Ovary (tissue), 9 donors: ENCODE measurements around the gene SETBP1. TPM values are rescaled to one million over a fixed set of nuclear protein-coding genes. Genes with fewer than 3 reads are reported as not detected.

Source experiments
- DNase-seq, 5 donors: peaks; one replicate each; pipeline ENCODE4 v3.0.0-alpha.2; 2019 to 2020
- H3K27ac ChIP-seq, 2 donors: fragments of 200-600 bp; one replicate each; pipeline versions ENCODE4 v1.5.1 to v1.8.0; 2019 to 2022
- H3K27me3 ChIP-seq: fragments of 200-600 bp; one replicate; pipeline ENCODE4 v1.8.0; 2022
- H3K36me3 ChIP-seq: fragments of 200-600 bp; sonication (generic); one replicate; pipeline ENCODE4 v1.5.1; 2019
- H3K4me1 ChIP-seq: one replicate; pipeline ENCODE4 v1.8.1; 2013; ENCODE audit warnings: mild to moderate bottlenecking, moderate library complexity; ENCODE audit not compliant: insufficient read depth
- H3K4me3 ChIP-seq: fragments of 200-600 bp; sonication (generic); one replicate; pipeline ENCODE4 v1.5.1; 2017
- H3K9me3 ChIP-seq, 2 donors: fragments of 200-600 bp in 1 of 2; sonication (generic) in 1 of 2; one replicate each; pipeline versions ENCODE4 v1.5.1 to v1.8.1; 2013 to 2019; ENCODE audit warnings: mild to moderate bottlenecking in 1 of 2, moderate library complexity in 1 of 2
- EP300 ChIP-seq: sonication (generic); formaldehyde crosslinking; IDR thresholded peaks from one replicate; pipeline ENCODE4 v1.6.1; 2017; ENCODE audit warnings: antibody characterized with exemption
- POLR2A ChIP-seq: fragments of 450-650 bp; IDR thresholded peaks from one replicate; pipeline ENCODE4 v1.6.1; 2017; ENCODE audit warnings: antibody characterized with exemption, mild to moderate bottlenecking, moderate library complexity
- WGBS, 3 donors: extraction: QIAGEN DNeasy Blood & Tissue Kit in 1 of 3; methylation state at CpG; one replicate each; pipeline versions ENCODE4 v1.1.5 to v1.1.7; 2013 to 2017; 5-methylcytosine and 5-hydroxymethylcytosine counted together
- intact Hi-C, 4 donors: fragments of 100-400 bp; cut with DNase I; formaldehyde crosslinking; loops; one replicate each; pipeline versions ENCODE4 v1.11.0 to v1.15.1; 2022 to 2023
- polyA plus RNA-seq, 2 donors: library from polyadenylated mRNA; stranded (reverse); fragments of 200-250 nt in 1 of 2; fragments of 350-450 nt in 1 of 2; fragmentation: Illumina TruSeq in 1 of 2; extraction: RNeasy Lipid Tissue Mini Kit (QIAGEN cat#74804) in 1 of 2; gene quantifications; one replicate each; pipeline ENCODE4 v1.2.3, GENCODE V29; 2013 to 2014
- total RNA-seq, 7 donors: library from RNA; depleted of rRNA in 2 of 7; stranded (reverse); fragments of >200 nt in 2 of 7; fragmentation: NEBNext Ultra II Directional in 3 of 7; extraction: Animal tissue kit (Norgen Biotek cat#: 25700) in 3 of 7; gene quantifications; one replicate each; pipeline versions ENCODE4 v1.1.0 to v1.2.4, GENCODE V29; 2016 to 2023
- TF ChIP-seq, protein P1 (sequence below), 3 donors: fragments of 450-650 bp in 2 of 3; fragments of 200-600 bp in 1 of 3; IDR thresholded peaks; one replicate each; pipeline versions ENCODE4 v1.5.1 to v1.8.0; 2016 to 2022; ENCODE audit warnings: antibody characterized with exemption in 3 of 3, mild to moderate bottlenecking in 1 of 3
- donor health status: DM: no; HTN: no; CAD: no; lungs with moderate emphysema.
- donor health status: DM: no; HTN: no; CAD: no.
- donor health status: Bipolar disorder and iron deficiency.
- donor health status: DM: yes; HTN: yes; CAD: no.
- donor health status: DM: no; HTN: no; CAD: no.
- donor health status: DM: yes; HTN: yes; CAD: no.

The SETBP1 gene
- total and polyA plus RNA-seq, 9 donors: 7.8 to 53.7 (median 28.4) TPM

DNA sequence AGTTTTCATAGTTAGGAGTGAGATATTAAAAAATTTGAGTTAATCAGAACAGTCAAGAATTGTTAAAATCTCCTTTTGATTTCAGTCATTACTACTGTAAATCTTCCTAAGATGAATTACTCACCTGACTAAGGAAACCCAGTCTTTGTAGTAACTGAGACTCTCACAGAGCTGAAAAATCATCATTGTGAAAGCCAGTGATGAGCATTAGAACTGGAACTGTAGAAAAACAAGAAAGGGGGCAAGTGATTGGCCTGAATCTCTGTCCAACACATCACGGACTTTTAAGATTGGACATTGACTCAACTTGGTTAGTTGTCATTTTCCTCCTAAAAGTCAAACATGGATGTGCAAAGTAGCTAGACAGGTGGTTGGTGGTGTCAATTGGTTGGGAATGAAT lies 21.9 kb downstream of the SETBP1 start:
- H3K9me3 ChIP-seq: no peaks in the 10 kb centered on the region
- intact Hi-C loops: loop anchor here in 1 of 4 donors (10.0 kb wide), 1 partner anchor 82 kb away; no protein-coding TSS in a partner anchor
- no peak overlapping the region for H3K4me3 ChIP-seq
- H3K4me1 ChIP-seq: peaks cover 16% of the 10 kb centered on the region
- TF ChIP-seq POLR2A: no peak
- TF ChIP-seq, protein P1, sequence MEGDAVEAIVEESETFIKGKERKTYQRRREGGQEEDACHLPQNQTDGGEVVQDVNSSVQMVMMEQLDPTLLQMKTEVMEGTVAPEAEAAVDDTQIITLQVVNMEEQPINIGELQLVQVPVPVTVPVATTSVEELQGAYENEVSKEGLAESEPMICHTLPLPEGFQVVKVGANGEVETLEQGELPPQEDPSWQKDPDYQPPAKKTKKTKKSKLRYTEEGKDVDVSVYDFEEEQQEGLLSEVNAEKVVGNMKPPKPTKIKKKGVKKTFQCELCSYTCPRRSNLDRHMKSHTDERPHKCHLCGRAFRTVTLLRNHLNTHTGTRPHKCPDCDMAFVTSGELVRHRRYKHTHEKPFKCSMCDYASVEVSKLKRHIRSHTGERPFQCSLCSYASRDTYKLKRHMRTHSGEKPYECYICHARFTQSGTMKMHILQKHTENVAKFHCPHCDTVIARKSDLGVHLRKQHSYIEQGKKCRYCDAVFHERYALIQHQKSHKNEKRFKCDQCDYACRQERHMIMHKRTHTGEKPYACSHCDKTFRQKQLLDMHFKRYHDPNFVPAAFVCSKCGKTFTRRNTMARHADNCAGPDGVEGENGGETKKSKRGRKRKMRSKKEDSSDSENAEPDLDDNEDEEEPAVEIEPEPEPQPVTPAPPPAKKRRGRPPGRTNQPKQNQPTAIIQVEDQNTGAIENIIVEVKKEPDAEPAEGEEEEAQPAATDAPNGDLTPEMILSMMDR (IDR thresholded peaks at IDR 0.05): no peak
- no peak for TF ChIP-seq EP300
- WGBS, 3 donors: 93 to 98% (median 97%) methylated on average over 1 of the region's 1 CpG
- no peaks in the 10 kb centered on the region for H3K36me3 ChIP-seq
- no peak for DNase-seq
- H3K27ac ChIP-seq: no peak overlapping the region
- no peaks in the 10 kb centered on the region for H3K27me3 ChIP-seq

DNA sequence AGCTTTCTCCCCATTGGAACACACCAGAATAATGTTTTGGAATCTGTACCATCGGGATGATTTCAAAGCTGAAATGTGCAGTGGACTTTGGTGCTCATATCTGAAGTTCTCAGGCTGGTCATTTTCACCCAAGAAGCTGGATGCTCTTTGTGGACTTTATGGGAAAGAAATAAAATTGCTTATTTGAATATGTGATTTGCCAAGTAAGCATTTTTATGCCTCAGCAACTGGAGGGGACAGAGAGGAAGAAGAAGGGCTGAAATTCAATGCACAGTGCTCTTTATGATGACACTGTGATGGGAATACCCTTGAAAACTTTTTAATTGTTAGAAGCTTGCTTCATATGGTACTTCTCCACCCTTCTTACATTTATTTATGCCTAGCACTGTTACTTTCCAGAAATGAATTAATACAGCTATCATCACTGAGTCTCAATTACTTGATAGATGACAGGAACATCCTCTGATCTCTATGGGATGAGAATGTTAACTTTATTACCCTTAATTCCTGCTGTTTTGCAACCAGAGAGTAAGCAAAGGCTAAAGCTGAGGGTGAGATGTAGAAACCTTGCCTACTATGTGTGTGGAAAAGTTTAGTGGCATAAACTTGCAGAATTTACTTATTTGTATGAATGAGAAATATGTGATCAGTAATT lies 23.6 kb downstream of the SETBP1 start:
- Histone ChIP-seq H3K4me1 (peaks cover 22% of the 10 kb centered on the region), H3K27me3 (no peaks in the 10 kb centered on the region), H3K4me3 (no peak overlapping the region), H3K36me3 (no peaks in the 10 kb centered on the region), H3K9me3 (no peaks in the 10 kb centered on the region), H3K27ac (no peak overlapping the region)
- intact Hi-C loops: loop anchor here in 1 of 4 donors (10.0 kb wide), 1 partner anchor 81 kb away; no protein-coding TSS in a partner anchor
- TF ChIP-seq EP300 (no peak), POLR2A (no peak)
- no peak for DNase-seq
- 80 to 97% (median 92%) methylated on average over 1 of the region's 1 CpG for WGBS, 3 donors

DNA sequence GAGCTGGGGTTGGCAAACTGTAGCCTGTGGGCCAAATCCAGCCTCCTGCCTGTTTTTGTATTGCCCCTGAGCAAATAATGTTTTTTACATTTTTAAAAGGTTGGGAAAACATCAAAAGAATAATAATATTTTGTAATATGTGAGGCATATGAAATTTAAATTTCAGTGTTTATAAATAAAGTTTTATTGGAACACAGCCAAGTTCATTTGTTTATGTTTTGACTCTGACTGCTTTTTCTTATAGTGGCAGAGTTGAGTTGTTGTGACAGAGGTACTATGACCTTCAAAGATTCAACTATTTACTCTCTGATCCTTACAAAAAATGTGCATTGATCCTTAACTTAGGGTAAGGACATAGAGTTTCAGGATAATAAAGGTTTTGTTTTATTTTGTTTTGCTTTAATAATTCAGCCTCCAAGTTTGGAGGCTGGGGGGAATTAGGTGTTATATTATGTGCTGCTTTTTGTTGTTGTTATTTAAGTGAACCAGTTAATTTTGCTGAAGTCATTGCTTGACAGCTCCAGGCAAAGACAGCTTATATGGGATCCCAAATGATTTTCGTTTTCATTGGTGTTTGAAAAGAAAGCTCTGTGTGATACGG lies 24.5 kb downstream of the SETBP1 start:
- TF ChIP-seq, protein P1 (IDR thresholded peaks at IDR 0.05): no peak
- TF ChIP-seq EP300: no peak
- no peak for TF ChIP-seq POLR2A
- Histone ChIP-seq H3K27ac (no peak overlapping the region), H3K9me3 (no peaks in the 10 kb centered on the region), H3K27me3 (no peaks in the 10 kb centered on the region), H3K36me3 (no peaks in the 10 kb centered on the region), H3K4me1 (peaks cover 26% of the 10 kb centered on the region), H3K4me3 (no peak overlapping the region)
- 55 to 79% (median 64%) methylated on average over 2 of the region's 2 CpGs for WGBS, 3 donors
- DNase-seq: no peak
- intact Hi-C loops: loop anchor here in 1 of 4 donors (10.0 kb wide), 1 partner anchor 80 kb away; no protein-coding TSS in a partner anchor

DNA sequence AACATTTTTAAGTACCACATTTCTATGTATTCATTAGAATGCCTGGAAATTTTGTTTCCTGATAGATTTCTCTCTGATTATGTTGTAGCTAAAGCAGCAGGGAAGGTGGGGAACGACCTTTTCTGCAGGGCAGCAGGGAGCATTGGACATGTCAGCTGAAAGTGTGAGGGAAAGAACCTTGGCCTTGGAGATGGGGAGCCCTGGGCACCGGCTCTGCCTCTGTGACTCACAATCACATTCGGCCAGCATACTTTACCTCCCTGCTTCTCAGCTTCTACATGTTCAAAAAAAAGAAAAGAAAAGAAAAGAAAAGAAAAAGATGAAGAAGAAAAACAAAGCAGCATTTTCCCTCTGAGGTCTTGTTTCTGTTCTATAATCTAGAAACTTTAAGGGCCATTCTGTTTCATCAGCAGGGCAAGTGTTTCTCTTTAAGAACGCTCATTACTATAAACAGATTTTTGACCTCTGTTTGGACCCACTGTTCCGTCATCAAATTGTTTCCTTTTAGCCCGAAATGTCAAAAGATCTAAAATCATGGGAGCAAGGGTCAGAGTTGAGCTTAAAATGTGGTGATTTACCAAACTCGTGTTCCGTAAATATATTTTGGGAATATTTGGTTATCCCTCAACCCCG lies 27.9 kb downstream of the SETBP1 start:
- intact Hi-C loops: loop anchor here in 1 of 4 donors (10.0 kb wide), 1 partner anchor 76 kb away; no protein-coding TSS in a partner anchor
- peak; percentile 59 to 69 (median 66) for DNase-seq
- H3K4me3 ChIP-seq: no peak overlapping the region
- 6 to 10% (median 9%) methylated on average over 9 of the region's 9 CpGs for WGBS, 3 donors
- peak overlapping the region; percentile 86 to 90 for H3K27ac ChIP-seq
- no peaks in the 10 kb centered on the region for H3K27me3 ChIP-seq
- TF ChIP-seq EP300 (peak; percentile 39), POLR2A (no peak)
- TF ChIP-seq, protein P1 (IDR thresholded peaks at IDR 0.05): no peak
- peaks cover 19% of the 10 kb centered on the region for H3K4me1 ChIP-seq
- no peaks in the 10 kb centered on the region for H3K36me3 ChIP-seq
- no peaks in the 10 kb centered on the region for H3K9me3 ChIP-seq
